IMR-90 (cell line): ENCODE data around the gene CREG1. TPM values are rescaled to one million over a fixed set of nuclear protein-coding genes. Genes with fewer than 3 reads are reported as not detected.

Experiments used
- ATAC-seq: fragments of 200-7000 bp; cut with Tn5 transposase; 2 replicates; pipeline ENCODE4 v1.9.1; 2020; ENCODE audit warnings: low read depth, mild to moderate bottlenecking, moderate library complexity
- BruUV-seq: library from RNA; stranded (reverse); fragments of 400-500 nt; replicated peaks from 2 replicates; lab custom pipeline; 2021; lab: Mats Ljungman, UMichigan
- CTCF ChIA-PET: fragments of 300-600 bp; formaldehyde crosslinking; extraction: SDS; loops from one replicate; lab custom pipeline; 2021; ENCODE audit warnings: antibody characterized with exemption; lab: Yijun Ruan, JAX
- POLR2A ChIA-PET: fragments of 300-600 bp; sonication (Branson Sonifier 250); formaldehyde crosslinking; loops from one replicate; lab custom pipeline; 2022; ENCODE audit warnings: antibody characterized with exemption; ENCODE audit not compliant: unreplicated experiment; lab: Charles Lee
- DNase-seq: peaks from one replicate; pipeline ENCODE4 v3.0.0; 2013
- H2AFZ ChIP-seq: replicated peaks from 2 replicates; pipeline ENCODE3; 2013; ENCODE audit warnings: low read length, mild to moderate bottlenecking; ENCODE audit not compliant: poor library complexity
- H2AK5ac ChIP-seq: 2 replicates; pipeline ENCODE4 v1.6.1; 2013; ENCODE audit warnings: low read depth, low read length, inconsistent platforms
- H2AK9ac ChIP-seq: replicated peaks from 2 replicates; pipeline ENCODE3; 2013; ENCODE audit warnings: mild to moderate bottlenecking, low read depth, low read length, moderate library complexity; ENCODE audit not compliant: poor library complexity
- H2BK120ac ChIP-seq: 2 replicates; pipeline ENCODE4 v1.6.1; 2013; ENCODE audit warnings: low read depth, low read length, inconsistent platforms
- H2BK15ac ChIP-seq: 3 replicates; pipeline ENCODE4 v1.6.1; 2013; ENCODE audit warnings: low read depth, low read length, inconsistent platforms
- H2BK20ac ChIP-seq: 2 replicates; pipeline ENCODE4 v1.6.1; 2013; ENCODE audit warnings: low read depth, mild to moderate bottlenecking, inconsistent platforms, low read length, moderate library complexity
- H2BK5ac ChIP-seq: 2 replicates; pipeline ENCODE4 v1.6.1; 2013; ENCODE audit warnings: mild to moderate bottlenecking, low read depth, low read length, inconsistent platforms; ENCODE audit not compliant: poor library complexity, severe bottlenecking
- H3K14ac ChIP-seq: replicated peaks from 2 replicates; pipeline ENCODE4 v1.6.1; 2013; ENCODE audit warnings: low read depth, low read length, inconsistent platforms
- H3K18ac ChIP-seq: 2 replicates; pipeline ENCODE4 v1.6.1; 2013; ENCODE audit warnings: low read depth, low read length, control low read depth
- H3K23ac ChIP-seq: 2 replicates; pipeline ENCODE4 v1.6.1; 2013; ENCODE audit warnings: low read depth, low read length, inconsistent platforms
- H3K27ac ChIP-seq: 2 replicates; pipeline ENCODE4 v1.5.1; 2013; ENCODE audit warnings: mild to moderate bottlenecking, control low read depth, low read length; ENCODE audit not compliant: insufficient read depth
- H3K27me3 ChIP-seq: 2 replicates; pipeline ENCODE4 v1.6.1; 2013; ENCODE audit warnings: low read length; ENCODE audit not compliant: control insufficient read depth, insufficient read depth
- H3K36me3 ChIP-seq: 2 replicates; pipeline ENCODE4 v1.6.1; 2013; ENCODE audit warnings: low read length, mixed read lengths; ENCODE audit not compliant: control insufficient read depth, insufficient read depth
- H3K4ac ChIP-seq: 2 replicates; pipeline ENCODE4 v1.6.1; 2013; ENCODE audit warnings: low read depth, low read length, inconsistent platforms
- H3K4me1 ChIP-seq: 2 replicates; pipeline ENCODE4 v1.6.1; 2013; ENCODE audit warnings: low read length, mixed read lengths; ENCODE audit not compliant: control insufficient read depth, insufficient read depth
- H3K4me2 ChIP-seq: 2 replicates; pipeline ENCODE4 v1.6.1; 2013; ENCODE audit warnings: low read depth, mild to moderate bottlenecking, control low read depth, low read length, moderate library complexity
- H3K4me3 ChIP-seq: 2 replicates; pipeline ENCODE4 v1.5.1; 2013; ENCODE audit warnings: low read depth, mild to moderate bottlenecking, control low read depth, low read length, moderate library complexity; ENCODE audit not compliant: insufficient read depth
- H3K56ac ChIP-seq: 2 replicates; pipeline ENCODE4 v1.6.1; 2013; ENCODE audit warnings: low read length, inconsistent platforms; ENCODE audit not compliant: insufficient read depth; ENCODE audit errors: extremely low read depth
- H3K79me1 ChIP-seq, 2 experiments: 2 replicates each; pipeline ENCODE4 v1.6.1; 2013; ENCODE audit warnings: low read length in 2 of 2, inconsistent platforms in 1 of 2, low read depth in 1 of 2
- H3K9ac ChIP-seq: 2 replicates; pipeline ENCODE4 v1.6.1; 2013; ENCODE audit warnings: low read depth, low read length, control low read depth
- H3K9me1 ChIP-seq: 2 replicates; pipeline ENCODE4 v1.6.1; 2013; ENCODE audit warnings: low read length, inconsistent platforms; ENCODE audit not compliant: insufficient read depth
- H3K9me3 ChIP-seq: 2 replicates; pipeline ENCODE4 v1.6.1; 2013; ENCODE audit warnings: low read length; ENCODE audit not compliant: control insufficient read depth, insufficient read depth
- H4K20me1 ChIP-seq: 2 replicates; pipeline ENCODE4 v1.6.1; 2013; ENCODE audit warnings: low read length, inconsistent platforms; ENCODE audit not compliant: insufficient read depth
- H4K5ac ChIP-seq: 2 replicates; pipeline ENCODE4 v1.6.1; 2013; ENCODE audit warnings: mild to moderate bottlenecking, low read depth, low read length, control low read depth
- H4K8ac ChIP-seq, 2 experiments: 2 replicates each; pipeline ENCODE4 v1.6.1; 2013; ENCODE audit warnings: low read depth in 2 of 2, low read length in 2 of 2, control low read depth in 1 of 2, inconsistent platforms in 1 of 2
- H4K91ac ChIP-seq: 2 replicates; pipeline ENCODE4 v1.6.1; 2013; ENCODE audit warnings: low read depth, low read length, inconsistent platforms; ENCODE audit not compliant: insufficient read depth
- CEBPB ChIP-seq: IDR thresholded peaks from 2 replicates; pipeline ENCODE4 v1.6.1; 2012; ENCODE audit warnings: low read depth, low read length, improper control_type of control experiment
- MAZ ChIP-seq: IDR thresholded peaks from 2 replicates; pipeline ENCODE4 v1.6.1; 2012; ENCODE audit warnings: low read depth, mild to moderate bottlenecking, low read length, improper control_type of control experiment, moderate library complexity, borderline replicate concordance
- NFE2L2 ChIP-seq: fragments of 150-350 bp; IDR thresholded peaks from 2 replicates; pipeline ENCODE4 v1.6.1; 2016; ENCODE audit warnings: low read depth, mild to moderate bottlenecking, low read length
- POLR2A ChIP-seq: IDR thresholded peaks from 2 replicates; pipeline ENCODE4 v1.6.1; 2012; ENCODE audit warnings: mild to moderate bottlenecking, low read depth, low read length
- WGBS, 2 experiments: methylation state at CpG; one replicate each; pipeline versions ENCODE4 v1.1.5 to v1.1.7; 2013; ENCODE audit warnings: missing lambda C conversion rate in 2 of 2; ENCODE audit not compliant: insufficient read length in 1 of 2; ENCODE audit errors: extremely low coverage in 2 of 2; 5-methylcytosine and 5-hydroxymethylcytosine counted together
- dilution Hi-C: fragments of 300-500 bp; cut with HindIII; formaldehyde crosslinking; loops from one replicate; pipeline ENCODE4 v1.14.3; 2018; ENCODE audit warnings: low sequenced_read_pairs; ENCODE audit not compliant: unreplicated experiment
- in situ Hi-C: fragments of 300-500 bp; cut with MboI; formaldehyde crosslinking; loops from 3 replicates; pipeline ENCODE4 v1.14.3; 2019; ENCODE audit warnings: low sequenced_read_pairs, inconsistent platforms, mixed read lengths
- intact Hi-C: fragments of 100-400 bp; cut with micrococcal nuclease; formaldehyde crosslinking; loops from 2 replicates; pipeline ENCODE4 v1.10.0; 2022
- polyA plus RNA-seq, 3 experiments: library from polyadenylated mRNA; depleted of rRNA; stranded (reverse); fragments of >200 nt; gene quantifications; 2 replicates each; pipeline ENCODE4 v1.2.3, GENCODE V29; 2012; ENCODE audit warnings: low replicate concordance in 1 of 3
- total RNA-seq: library from RNA; depleted of rRNA; stranded (reverse); fragments of >200 nt; gene quantifications from 2 replicates; pipeline ENCODE4 v1.2.3, GENCODE V29; 2012

CREG1 gene
- total and polyA plus RNA-seq, 2 of the 4 experiments (the other 2 are of a cell fraction): 2.9 to 6.4 TPM

GRCh38 chr1:167564612-167565270 is 11.2 kb upstream of the CREG1 start:
- Histone ChIP-seq H2BK5ac (no peak overlapping the region), H4K20me1 (no peaks in the 10 kb centered on the region), H3K9me3 (no peaks in the 10 kb centered on the region), H3K4me2 (no peak overlapping the region), H3K9me1 (no peaks in the 10 kb centered on the region), H3K27ac (no peak overlapping the region), H3K56ac (no peak overlapping the region), H3K23ac (no peak overlapping the region), H2BK20ac (no peak overlapping the region), H4K8ac (no peak overlapping the region), H2AFZ (no peak overlapping the region), H3K9ac (no peak overlapping the region), H2BK120ac (no peak overlapping the region), H3K36me3 (no peaks in the 10 kb centered on the region), H2AK9ac (no peak overlapping the region), H4K91ac (no peak overlapping the region), H3K4me3 (no peak overlapping the region), H3K4me1 (no peaks in the 10 kb centered on the region), H2BK15ac (no peak overlapping the region), H3K18ac (no peak overlapping the region), H3K27me3 (peaks cover 6% of the 10 kb centered on the region), H3K4ac (no peak overlapping the region), H3K14ac (no peak overlapping the region), H2AK5ac (no peak overlapping the region), H3K79me1 (no peaks in the 10 kb centered on the region), H4K5ac (no peak overlapping the region)
- no peak for DNase-seq
- in situ Hi-C loops (no loop called here), intact Hi-C loops (no loop called here), dilution Hi-C loops (no loop called here)
- ATAC-seq: no peak
- TF ChIP-seq MAZ: no peak
- TF ChIP-seq CEBPB: peak; percentile 55
- no peak for TF ChIP-seq POLR2A
- TF ChIP-seq NFE2L2: no peak
- POLR2A ChIA-PET: no interaction called here
- CTCF ChIA-PET: interaction anchor here (0.5 to 2.0 kb wide), 2 partner anchors 9 to 695 kb away, joined by 3 to 5 read pairs; no protein-coding TSS in a partner anchor
- WGBS, 2 experiments: 89% methylated on average over 1 of the region's 5 CpGs; no CpG with 5 or more reads in 1 of the 2 experiments
- no TSS peak for BruUV-seq
